Ishikawa (cell line): Measurements from ENCODE around the gene CENPT.

Experiments used
- CREB1 ChIP-seq: IDR thresholded peaks from 2 replicates; pipeline ENCODE4 v1.6.1; 2012; ENCODE audit warnings: low read depth
- EP300 ChIP-seq: IDR thresholded peaks from 2 replicates; pipeline ENCODE4 v1.6.1; 2012; ENCODE audit warnings: borderline replicate concordance
- FOXM1 ChIP-seq: IDR thresholded peaks from 2 replicates; pipeline ENCODE4 v1.6.1; 2012; ENCODE audit warnings: low read depth, borderline replicate concordance
- REST ChIP-seq: IDR thresholded peaks from 2 replicates; pipeline ENCODE4 v1.6.1; 2012; ENCODE audit warnings: low read depth, mild to moderate bottlenecking
- TAF1 ChIP-seq: IDR thresholded peaks from 2 replicates; pipeline ENCODE4 v1.6.1; 2012; ENCODE audit warnings: low read depth, mild to moderate bottlenecking
- TEAD4 ChIP-seq: IDR thresholded peaks from 2 replicates; pipeline ENCODE4 v1.6.1; 2012
- USF1 ChIP-seq: IDR thresholded peaks from 2 replicates; pipeline ENCODE4 v1.6.1; 2012
- YY1 ChIP-seq: IDR thresholded peaks from 2 replicates; pipeline ENCODE4 v1.6.1; 2012; ENCODE audit warnings: low read depth

GRCh38 chr16:67783353-67783725, 64.2 kb downstream of the CENPT start:
- TF ChIP-seq TAF1 = no peak
- no peak for TF ChIP-seq USF1
- TF ChIP-seq EP300 = no peak
- no peak for TF ChIP-seq REST
- no peak for TF ChIP-seq TEAD4
- TF ChIP-seq FOXM1 = no peak
- no peak for TF ChIP-seq CREB1
- no peak for TF ChIP-seq YY1
